ENCODE measurements around the gene EVA1A.

DNA sequence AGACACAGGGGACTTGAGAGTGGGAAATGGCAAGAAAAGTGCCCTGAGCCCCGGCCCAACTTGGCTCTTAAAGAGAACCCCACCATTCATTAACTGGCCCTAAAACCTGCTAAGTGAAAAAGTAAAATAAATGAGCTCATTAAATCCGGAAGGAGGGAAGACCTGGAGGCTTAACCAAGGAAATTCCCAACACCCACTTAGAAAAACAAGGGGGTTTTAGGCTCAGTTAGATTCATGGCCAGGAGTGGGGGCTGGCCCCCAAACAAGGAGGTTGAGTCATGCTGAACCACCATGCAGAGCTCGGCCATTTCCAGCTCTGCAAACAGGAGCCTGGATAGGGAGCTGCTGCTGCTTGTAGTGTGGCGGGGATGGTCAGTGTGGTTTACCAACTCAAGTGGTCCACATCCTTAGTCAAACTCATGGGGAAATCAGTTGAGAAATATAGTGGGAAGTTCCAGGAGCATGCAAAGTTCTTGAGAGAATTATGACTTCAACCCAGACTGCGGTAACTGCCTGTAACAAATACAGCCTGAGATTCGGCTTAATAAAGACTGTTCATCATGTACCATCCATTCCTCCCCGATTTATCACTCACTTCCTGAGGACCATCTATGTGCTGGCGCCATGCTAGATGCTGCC, 46.1 kb upstream of the EVA1A start:
- TF ChIP-seq POLR2A (IDR thresholded peaks at IDR 0.05; ENCODE audit: low read depth, low read length) (no peak), POLR2AphosphoS5 (IDR thresholded peaks at IDR 0.05; ENCODE audit: low read depth, low read length) (no peak), TAF1 (IDR thresholded peaks at IDR 0.05; ENCODE audit: borderline replicate concordance, low read depth, low read length) (no peak)

Data from GM12892 (cell line).